ENCODE results near the gene PSME1. TPM values are rescaled to one million over a fixed set of nuclear protein-coding genes. Genes with fewer than 3 reads are reported as not detected.
A peak's percentile ranks its signal among the peaks of the same experiment; 100 is the strongest.

The PSME1 gene
- total RNA-seq, 1 experiment from 2014 or later, result 76.8 TPM

- ChIA-PET CTCF (interaction anchor here (0.7 to 3.1 kb wide), 6 partner anchors 11 to 114 kb away, joined by 3 to 16 read pairs (median 3); partner anchors contain the start of genes IPO4, IRF9 and TINF2), POLR2A (interaction anchor here (1.2 to 1.5 kb wide), 3 partner anchors 11 to 25 kb away, joined by 4 to 6 read pairs (median 4); partner anchors contain the start of genes IRF9, RNF31 and TM9SF1)
- H3K4me3 Mint-ChIP-seq, result peak overlapping the region; percentile 79
- ATAC-seq (no peak), DNase-seq (ENCODE audit: low spot score) (peak; percentile 19)
- no peaks in the 10 kb centered on the region for H3K9me3 Mint-ChIP-seq
- peaks cover 3% of the 10 kb centered on the region; the same call in 1 of the 2 replicates for H3K36me3 Mint-ChIP-seq
- peaks cover 9% of the 10 kb centered on the region for H3K4me1 Mint-ChIP-seq
- H3K27me3 Mint-ChIP-seq (ENCODE audit: low read depth), result no peaks in the 10 kb centered on the region; the same call in none of the 2 replicates
- peak overlapping the region; percentile 74 for H3K27ac Mint-ChIP-seq
- peak; percentile 63; the same call in 1 of the 2 replicates for TF ChIP-seq MAX (CRISPR knock-in tag; IDR thresholded peaks at IDR 0.05)
- no peak for TF ChIP-seq ATF2 (CRISPR knock-in tag; IDR thresholded peaks at IDR 0.05; ENCODE audit: borderline replicate concordance, low read depth)
- no peak for TF ChIP-seq CREB1 (CRISPR knock-in tag; IDR thresholded peaks at IDR 0.05)
- TF ChIP-seq ZNF512 (CRISPR knock-in tag; IDR thresholded peaks at IDR 0.05; ENCODE audit: borderline replicate concordance), result no peak
- TF ChIP-seq KAT7 (CRISPR knock-in tag; IDR thresholded peaks at IDR 0.05; ENCODE audit: borderline replicate concordance), result no peak
- TF ChIP-seq ETV6 (CRISPR knock-in tag; IDR thresholded peaks at IDR 0.05), result no peak
- no peak for TF ChIP-seq RELA (CRISPR knock-in tag; IDR thresholded peaks at IDR 0.05; ENCODE audit: borderline replicate concordance)
- TF ChIP-seq PREB (CRISPR knock-in tag; IDR thresholded peaks at IDR 0.05; ENCODE audit: borderline replicate concordance), result no peak
- TF ChIP-seq EMX1 (CRISPR knock-in tag; IDR thresholded peaks at IDR 0.05), result no peak
- no peak for TF ChIP-seq SMAD3 (CRISPR knock-in tag; IDR thresholded peaks at IDR 0.05; ENCODE audit: borderline replicate concordance)
- TF ChIP-seq ZNF671 (CRISPR knock-in tag; IDR thresholded peaks at IDR 0.05), result no peak
- TF ChIP-seq FOXP1 (CRISPR knock-in tag; IDR thresholded peaks at IDR 0.05; ENCODE audit: borderline replicate concordance), result no peak
- TF ChIP-seq SOX15 (CRISPR knock-in tag; IDR thresholded peaks at IDR 0.05), result no peak
- TF ChIP-seq STAT6 (CRISPR knock-in tag; conservative IDR thresholded peaks at IDR 0.05; ENCODE audit: low read depth), result no peak
- TF ChIP-seq ZNF232 (CRISPR knock-in tag; IDR thresholded peaks at IDR 0.05), result no peak
- no peak for TF ChIP-seq RORB (CRISPR knock-in tag; IDR thresholded peaks at IDR 0.05)
- TF ChIP-seq SMAD4 (CRISPR knock-in tag; IDR thresholded peaks at IDR 0.05), result no peak
- no peak for TF ChIP-seq TEAD4 (CRISPR knock-in tag; IDR thresholded peaks at IDR 0.05)
- TF ChIP-seq FOXK1 (CRISPR knock-in tag; IDR thresholded peaks at IDR 0.05), result no peak
- TF ChIP-seq ZNF532 (CRISPR knock-in tag; IDR thresholded peaks at IDR 0.05; ENCODE audit: borderline replicate concordance), result no peak
- TF ChIP-seq MXD4 (CRISPR knock-in tag; IDR thresholded peaks at IDR 0.05; ENCODE audit: borderline replicate concordance), result no peak
- peak; percentile 77 for TF ChIP-seq USF1 (CRISPR knock-in tag; IDR thresholded peaks at IDR 0.05)
- TF ChIP-seq TEAD1 (CRISPR knock-in tag; IDR thresholded peaks at IDR 0.05), result 0 out of 2 replicates have a peak, but pooled peaks have one; percentile 17
- TF ChIP-seq ELF4 (CRISPR knock-in tag; IDR thresholded peaks at IDR 0.05; ENCODE audit: low read depth), result no peak
Observed at GRCh38 chr14:24172261-24172860, 36.4 kb downstream of the PSME1 start.

Data from WTC11 (cell line).